ENCODE results near the gene GRK1. TPM values are rescaled to one million over a fixed set of nuclear protein-coding genes. Genes with fewer than 3 reads are reported as not detected.

GRK1 gene
- total and polyA plus RNA-seq, 2 of the 13 experiments (the other 11 are each of a cell fraction or from before 2014, with no cell fraction given), result 0.07 to 0.12 TPM

GRCh38 chr13:113736258-113736731, 69.3 kb downstream of the GRK1 start (continued):
- TF ChIP-seq UBTF (CRISPR knock-in tag; IDR thresholded peaks at IDR 0.05), result 0 out of 2 replicates have a peak, but pooled peaks have one; percentile 22
- TF ChIP-seq PITX1 (CRISPR knock-in tag; IDR thresholded peaks at IDR 0.05), result no peak
- no peak for TF ChIP-seq KDM6A (CRISPR knock-in tag; IDR thresholded peaks at IDR 0.05; ENCODE audit: low read depth)
- 0 out of 4 replicates have a peak, but pooled peaks of 1 of the 2 experiments have one; percentile 29 for TF ChIP-seq POLR2A (IDR thresholded peaks at IDR 0.05; ENCODE audit: insufficient read depth in 1 of 2, low read depth in 2 of 2, low read length in 2 of 2)
- no peak for TF ChIP-seq CBFB (CRISPR knock-in tag; IDR thresholded peaks at IDR 0.05)
- TF ChIP-seq NR1H2 (CRISPR knock-in tag; IDR thresholded peaks at IDR 0.05; ENCODE audit: borderline replicate concordance, low read depth), result no peak
- TF ChIP-seq SALL1 (CRISPR knock-in tag; IDR thresholded peaks at IDR 0.05), result 0 out of 2 replicates have a peak, but pooled peaks have one; percentile 15
- no peak for TF ChIP-seq ZNF703 (CRISPR knock-in tag; IDR thresholded peaks at IDR 0.05; ENCODE audit: borderline replicate concordance)
- TF ChIP-seq PCBP2 (optimal IDR thresholded peaks at IDR 0.05; ENCODE audit: low read depth, low read length, poor library complexity, severe bottlenecking), result no peak
- no peak for TF ChIP-seq ZNF704 (CRISPR knock-in tag; IDR thresholded peaks at IDR 0.05; ENCODE audit: borderline replicate concordance)
- TF ChIP-seq FOXO4 (CRISPR knock-in tag; conservative IDR thresholded peaks at IDR 0.05), result no peak
- TF ChIP-seq SOX5 (CRISPR knock-in tag; IDR thresholded peaks at IDR 0.05; ENCODE audit: borderline replicate concordance), result 0 out of 2 replicates have a peak, but pooled peaks have one; percentile 25
- TF ChIP-seq ZNF281 (CRISPR knock-in tag; IDR thresholded peaks at IDR 0.05; ENCODE audit: borderline replicate concordance), result no peak
- TF ChIP-seq KLF16 (CRISPR knock-in tag; IDR thresholded peaks at IDR 0.05), result no peak
- no peak for TF ChIP-seq YEATS2 (CRISPR knock-in tag; IDR thresholded peaks at IDR 0.05; ENCODE audit: borderline replicate concordance)
- no peak for TF ChIP-seq ELF1 (CRISPR knock-in tag; IDR thresholded peaks at IDR 0.05)
- no peak for TF ChIP-seq RBAK (CRISPR knock-in tag; IDR thresholded peaks at IDR 0.05)
- TF ChIP-seq MEF2D (CRISPR knock-in tag; IDR thresholded peaks at IDR 0.05), result no peak
- TF ChIP-seq MTERF4 (CRISPR knock-in tag; IDR thresholded peaks at IDR 0.05), result no peak
- TF ChIP-seq FOXO1 (CRISPR knock-in tag; IDR thresholded peaks at IDR 0.05), result no peak
- no peak for TF ChIP-seq ISL2 (CRISPR knock-in tag; IDR thresholded peaks at IDR 0.05)
- TF ChIP-seq ZFYVE20 (CRISPR knock-in tag; IDR thresholded peaks at IDR 0.05; ENCODE audit: borderline replicate concordance, low read depth), result no peak

Measured in HepG2 (cell line).